T-helper 2 cell (primary cell): ENCODE measurements around the gene UBE4A.

Experiments
- DNase-seq, 5 experiments: peaks; one replicate each; pipeline versions ENCODE4 v3.0.0 to v3.0.0-alpha.2; 2012 to 2022
- total RNA-seq, 2 donors: gene quantifications; one replicate each; lab custom pipeline; 2026; lab: John Stamatoyannopoulos, UW

UBE4A gene
- total RNA-seq: 159 to 186 reads per million in 2 donors

GRCh38 chr11:118359295-118359958 is at the start of gene UBE4A:
TSS of gene UBE4A (plus strand) at chr11:118359600. CDS start at chr11:118365081, 5,481 bp downstream.
- DNase-seq: peak; percentile 85 to 99 (median 93)

- DNase-seq: no peak
These were observed 49.1 kb upstream of the UBE4A start for GRCh38 chr11:118310271-118310670.

- DNase-seq: no peak
These were observed 48.5 kb upstream of the UBE4A start for GRCh38 chr11:118310781-118311485.

GRCh38 chr11:118311518-118311917 is 47.9 kb upstream of the UBE4A start:
- DNase-seq: peak in 1 of 5 experiments; percentile 32

- DNase-seq: no peak
These were observed 47.1 kb upstream of the UBE4A start for GRCh38 chr11:118312328-118312727.

- no peak for DNase-seq
These were observed 46.2 kb upstream of the UBE4A start for GRCh38 chr11:118313242-118313641.

- DNase-seq: no peak
These were observed 44.4 kb upstream of the UBE4A start for GRCh38 chr11:118314988-118315411.

GRCh38 chr11:118318124-118318523 is 41.3 kb upstream of the UBE4A start:
- no peak for DNase-seq

- DNase-seq: no peak
These were observed 40.6 kb upstream of the UBE4A start for GRCh38 chr11:118318581-118319336.

GRCh38 chr11:118319337-118319707 is 40.1 kb upstream of the UBE4A start:
- DNase-seq: no peak

- no peak for DNase-seq
These were observed 38.9 kb upstream of the UBE4A start for GRCh38 chr11:118320515-118320914.

- no peak for DNase-seq
These were observed 37.9 kb upstream of the UBE4A start for GRCh38 chr11:118321386-118322082.

- no peak for DNase-seq
These were observed 36.7 kb upstream of the UBE4A start for GRCh38 chr11:118322721-118323120.

GRCh38 chr11:118325283-118325682 is 34.1 kb upstream of the UBE4A start:
- DNase-seq: no peak

- no peak for DNase-seq
These were observed 30.7 kb upstream of the UBE4A start for GRCh38 chr11:118328745-118329144.

- DNase-seq: peak in 1 of 5 experiments; percentile 53
These were observed 24.7 kb upstream of the UBE4A start for GRCh38 chr11:118334745-118335144.

GRCh38 chr11:118338637-118339061 is 20.8 kb upstream of the UBE4A start:
- peak; percentile 43 to 97 (median 79) for DNase-seq

- DNase-seq: peak in 1 of 5 experiments; percentile 54
These were observed 20.0 kb upstream of the UBE4A start for GRCh38 chr11:118339281-118339961.

GRCh38 chr11:118340449-118340848 is 19.0 kb upstream of the UBE4A start:
- peak in 1 of 5 experiments; percentile 17 for DNase-seq

- no peak for DNase-seq
These were observed 18.1 kb upstream of the UBE4A start for GRCh38 chr11:118341261-118341660.

- peak in 1 of 5 experiments; percentile 64 for DNase-seq
These were observed 17.4 kb upstream of the UBE4A start for GRCh38 chr11:118341815-118342489.
